Brain pericyte (primary cell): ENCODE data around the gene ZNF519.
"Not testable (repeated sequence)": the region's sequence is repeated elsewhere in the genome, so short reads cannot be mapped to it uniquely, and the experiment has no call there.

Experiments
- DNase-seq: peaks from one replicate; pipeline ENCODE4 v3.0.0-alpha.2; 2012; ENCODE audit warnings: low read depth, low spot score

Gene ZNF519

DNA sequence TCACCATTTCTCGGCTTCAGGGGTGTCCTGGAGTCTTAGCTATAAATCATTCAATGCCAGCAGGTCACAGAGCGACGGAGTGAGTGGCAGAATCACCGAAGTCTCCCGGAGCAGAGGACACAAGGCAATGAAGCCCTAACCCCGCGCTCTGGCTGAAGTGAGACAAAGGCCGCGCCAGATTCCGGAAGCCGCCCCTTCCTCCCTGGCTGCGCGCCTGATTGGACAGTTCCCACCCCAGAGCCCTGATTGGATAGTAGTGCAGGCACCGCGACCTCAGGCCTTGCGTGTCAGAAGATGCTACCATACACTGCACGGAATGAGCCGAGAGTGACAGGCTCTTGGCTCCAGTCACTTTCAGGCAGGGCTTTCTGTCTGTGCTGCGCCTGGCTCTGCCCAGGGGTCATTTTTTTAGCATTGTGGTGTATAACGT, at the start of gene ZNF519:
Gene ZNF519 (minus strand): TSS at position 165 of the 430 bp plus-strand sequence. CDS start 158 bp downstream, at position 7.
- peak; percentile 81 for DNase-seq

GRCh38 chr18:14179306-14179705, 47.1 kb upstream of the ZNF519 start:
- DNase-seq = no peak

GRCh38 chr18:14178321-14179196, 46.3 kb upstream of the ZNF519 start:
- DNase-seq = not testable (repeated sequence)

- DNase-seq = not testable (repeated sequence)
Measured at GRCh38 chr18:14177540-14178320, 45.5 kb upstream of the ZNF519 start.

GRCh38 chr18:14175404-14175803, 43.2 kb upstream of the ZNF519 start:
- DNase-seq = not testable (repeated sequence)

- no peak for DNase-seq
Measured at GRCh38 chr18:14174706-14175085, 42.5 kb upstream of the ZNF519 start.

DNA sequence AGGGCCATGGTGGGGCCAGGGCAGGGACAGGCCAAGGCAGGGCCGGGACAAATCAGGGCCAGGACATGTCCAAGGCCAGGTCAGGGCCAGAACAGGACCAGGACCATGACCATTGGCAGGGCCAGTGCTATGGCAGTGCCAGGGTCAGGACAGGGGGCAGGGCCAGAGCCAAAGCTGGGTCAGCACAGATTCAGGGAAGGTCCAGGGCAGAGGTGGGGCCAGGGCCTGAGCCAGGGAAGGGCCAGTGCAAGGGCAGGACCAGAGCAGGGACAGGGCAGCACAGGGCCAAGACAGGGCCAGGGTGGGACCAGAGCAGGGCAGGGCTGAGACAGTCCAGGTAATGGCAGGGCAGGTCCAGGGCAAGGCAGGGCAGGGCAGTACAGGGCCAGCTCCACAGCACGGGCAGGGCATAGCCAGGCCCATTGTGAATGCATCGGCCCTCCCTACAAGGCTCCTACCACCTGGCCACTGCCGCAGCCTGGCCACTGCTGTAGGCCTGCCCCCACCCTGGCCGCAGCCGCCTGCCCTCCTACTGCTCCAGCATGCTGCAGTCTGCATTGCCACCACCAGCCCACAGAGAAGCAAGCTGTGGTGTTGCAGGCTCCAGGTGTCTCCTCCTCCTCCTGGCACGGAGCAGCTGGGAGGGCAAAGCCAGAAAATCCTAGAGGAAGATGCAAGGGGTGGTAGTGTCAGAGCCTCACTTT, 41.9 kb upstream of the ZNF519 start:
- DNase-seq = not testable (repeated sequence)

DNA sequence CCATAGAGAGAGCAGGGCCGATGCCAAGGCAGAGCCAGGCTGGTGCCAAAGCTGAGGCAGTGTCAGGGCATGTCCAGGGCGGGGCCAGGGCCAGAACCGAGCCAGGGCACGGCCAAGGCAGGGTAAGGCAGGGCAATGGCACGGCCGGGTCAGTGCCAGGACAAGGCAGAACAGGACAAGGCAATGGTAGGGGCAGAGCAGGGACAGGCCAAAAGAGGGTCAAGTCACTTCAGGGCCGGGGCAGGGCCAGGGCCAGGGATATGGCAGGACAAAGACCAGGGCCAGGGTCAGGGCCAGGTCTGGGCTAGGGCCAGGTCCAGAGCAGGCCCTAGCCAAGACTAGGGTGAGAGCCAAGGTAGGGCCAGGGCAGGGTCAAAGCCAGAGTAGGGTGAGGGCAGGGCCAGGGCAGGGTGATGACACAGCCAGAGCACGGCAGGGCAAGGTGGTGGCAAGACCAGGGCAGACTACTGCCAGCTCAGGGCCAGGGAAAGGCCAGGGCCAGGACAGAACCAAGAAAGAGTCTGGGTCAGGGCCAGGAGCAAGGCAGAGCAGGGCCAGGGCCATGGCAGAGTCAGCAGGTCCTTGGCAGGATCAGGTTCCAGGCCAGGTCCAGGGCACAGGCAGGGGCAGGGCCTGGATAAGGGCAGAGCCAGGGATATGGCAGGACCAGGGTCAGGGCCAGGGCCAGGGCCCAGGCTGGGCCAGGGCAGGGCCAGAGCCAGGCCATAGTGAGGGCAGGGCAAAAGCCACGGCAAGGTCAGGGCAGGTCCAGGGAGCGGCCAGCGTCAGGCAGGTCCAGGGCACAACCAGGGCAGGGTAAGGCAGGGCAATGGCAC, 41.1 kb upstream of the ZNF519 start:
- DNase-seq = not testable (repeated sequence)

GRCh38 chr18:14172142-14173115, 40.2 kb upstream of the ZNF519 start:
- DNase-seq = not testable (repeated sequence)

GRCh38 chr18:14171301-14172141, 39.3 kb upstream of the ZNF519 start:
- DNase-seq = not testable (repeated sequence)

GRCh38 chr18:14170367-14171036, 38.3 kb upstream of the ZNF519 start:
- not testable (repeated sequence) for DNase-seq

DNA sequence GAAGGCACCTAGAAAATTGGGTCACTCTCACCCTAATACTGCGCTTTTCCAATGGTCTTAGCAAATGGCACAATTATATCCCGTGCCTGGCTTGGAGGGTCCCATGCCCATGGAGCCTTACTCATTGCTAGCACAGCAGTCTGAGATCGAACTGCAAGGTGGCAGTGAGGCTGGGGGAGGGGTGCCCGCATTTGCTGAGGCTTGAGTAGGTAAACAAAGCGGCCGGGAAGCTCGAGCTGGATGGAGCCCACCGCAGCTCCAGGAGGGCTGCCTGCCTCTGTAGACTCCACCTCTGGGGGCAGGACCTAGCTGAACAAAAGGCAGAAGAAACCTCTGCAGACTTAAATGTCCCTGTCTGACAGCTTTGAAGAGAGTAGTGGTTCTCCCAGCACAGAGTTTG, 30.7 kb upstream of the ZNF519 start:
- DNase-seq = not testable (repeated sequence)

- not testable (repeated sequence) for DNase-seq
Measured at GRCh38 chr18:14151564-14152113, 19.4 kb upstream of the ZNF519 start.

- not testable (repeated sequence) for DNase-seq
Measured at GRCh38 chr18:14150766-14151165, 18.5 kb upstream of the ZNF519 start.

GRCh38 chr18:14149916-14150420, 17.7 kb upstream of the ZNF519 start:
- DNase-seq = not testable (repeated sequence)

- DNase-seq = not testable (repeated sequence)
Measured at GRCh38 chr18:14149121-14149850, 17.1 kb upstream of the ZNF519 start.
